T-cell (primary cell): ENCODE results near the gene KCNIP3. TPM values are rescaled to one million over a fixed set of nuclear protein-coding genes. Genes with fewer than 3 reads are reported as not detected.

ENCODE experiments used
- ATAC-seq, 4 experiments: fragments of 200-7000 bp in 3 of 4; fragments of 150-1000 bp in 1 of 4; cut with Tn5 transposase; replicated peaks in 1 of 4; 1 replicate in 3 of 4; 2 replicates in 1 of 4; pipeline ENCODE4 v1.10.0; 2021; ENCODE audit warnings: moderate library complexity in 3 of 4, mild to moderate bottlenecking in 2 of 4, moderate number of reproducible peaks in 1 of 4
- CTCF ChIA-PET, 2 donors: fragments of 300-600 bp; sonication (Branson Sonifier 250); formaldehyde crosslinking; loops; one replicate each; lab custom pipeline; 2022; ENCODE audit warnings: antibody characterized with exemption in 2 of 2; lab: Charles Lee
- POLR2A ChIA-PET, 2 donors: fragments of 300-600 bp; sonication (Branson Sonifier 250); formaldehyde crosslinking; loops; one replicate each; lab custom pipeline; 2022; ENCODE audit warnings: antibody characterized with exemption in 2 of 2; lab: Charles Lee
- DNase-seq, 35 experiments: peaks; one replicate each; pipeline versions ENCODE4 v3.0.0 to v3.0.0-alpha.2; 2013 to 2023
- H3K27ac ChIP-seq: one replicate; pipeline ENCODE4 v1.5.1; 2013; ENCODE audit warnings: low read length
- H3K27me3 ChIP-seq, 2 experiments: replicated peaks in 1 of 2; 1 replicate in 1 of 2; 2 replicates in 1 of 2; pipeline versions ENCODE4 v1.6.1 to v1.7.0; 2013; ENCODE audit warnings: low read length in 1 of 2, mixed read lengths in 1 of 2; ENCODE audit not compliant: control insufficient read depth in 2 of 2, insufficient read depth in 2 of 2; ENCODE audit errors: extremely low read depth in 1 of 2
- H3K36me3 ChIP-seq, 2 donors: 1 replicate in 1 of 2; 2 replicates in 1 of 2; pipeline versions ENCODE4 v1.6.1 to v1.7.0; 2013; ENCODE audit warnings: low read length in 1 of 2; ENCODE audit not compliant: control insufficient read depth in 2 of 2, insufficient read depth in 1 of 2; ENCODE audit errors: extremely low read depth in 1 of 2
- H3K4me1 ChIP-seq, 2 experiments: 1 replicate in 1 of 2; 2 replicates in 1 of 2; pipeline versions ENCODE4 v1.6.1 to v1.7.0; 2013; ENCODE audit warnings: low read length in 2 of 2, mixed read lengths in 1 of 2; ENCODE audit not compliant: insufficient read depth in 2 of 2, control insufficient read depth in 1 of 2; ENCODE audit errors: extremely low read depth in 1 of 2
- H3K4me3 ChIP-seq, 2 donors: 1 replicate in 1 of 2; 2 replicates in 1 of 2; pipeline versions ENCODE4 v1.5.1 to v1.7.0; 2013; ENCODE audit warnings: mild to moderate bottlenecking in 2 of 2, low read length in 1 of 2, moderate library complexity in 1 of 2; ENCODE audit not compliant: control insufficient read depth in 1 of 2; ENCODE audit errors: extremely low read depth in 1 of 2
- H3K9me3 ChIP-seq: 2 replicates; pipeline ENCODE4 v1.7.0; 2013
- H3K27ac Mint-ChIP-seq, 2 donors: one replicate each; pipeline ENCODE4 v1.8.0; 2020 to 2021; ENCODE audit warnings: mild to moderate bottlenecking in 2 of 2, mixed read lengths in 2 of 2
- H3K27me3 Mint-ChIP-seq, 2 donors: one replicate each; pipeline ENCODE4 v1.8.0; 2021 to 2022; ENCODE audit warnings: mixed read lengths in 2 of 2
- H3K36me3 Mint-ChIP-seq: one replicate; pipeline ENCODE4 v1.8.0; 2021; ENCODE audit warnings: mixed read lengths
- H3K4me1 Mint-ChIP-seq, 3 donors: one replicate each; pipeline ENCODE4 v1.8.0; 2020 to 2022; ENCODE audit warnings: mixed read lengths in 3 of 3, mild to moderate bottlenecking in 1 of 3
- H3K4me3 Mint-ChIP-seq, 3 donors: one replicate each; pipeline ENCODE4 v1.8.0; 2020 to 2022; ENCODE audit warnings: mild to moderate bottlenecking in 3 of 3, mixed read lengths in 3 of 3, moderate library complexity in 3 of 3
- H3K9me3 Mint-ChIP-seq, 3 donors: one replicate each; pipeline ENCODE4 v1.8.0; 2020 to 2022; ENCODE audit warnings: mixed read lengths in 3 of 3
- WGBS: methylation state at CpG from one replicate; pipeline ENCODE4 v1.1.5; 2013; ENCODE audit warnings: missing lambda C conversion rate; ENCODE audit not compliant: insufficient coverage; 5-methylcytosine and 5-hydroxymethylcytosine counted together
- total RNA-seq, 35 experiments: library from RNA in 6 of 35; stranded (reverse) in 6 of 35; fragments of 120-200 nt in 1 of 35; gene quantifications; one replicate each; pipeline versions ENCODE4 v1.2.1 to v1.2.4 and lab custom pipeline; 2013 to 2026

Gene KCNIP3
- total RNA-seq, 5 donors from 2014 or later (not counting 1 experiment from before 2014, with no cell fraction given), result not detected

GRCh38 chr2:95299961-95300360 is 2.8 kb downstream of the KCNIP3 start:
- Histone ChIP-seq H3K9me3 (no peaks in the 10 kb centered on the region), H3K4me1 (no peaks in the 10 kb centered on the region), H3K27ac (no peak overlapping the region), H3K4me3 (no peak overlapping the region), H3K36me3 (no peaks in the 10 kb centered on the region), H3K27me3 (peaks cover 0 to 28% of the 10 kb centered on the region in 2 experiments)
- DNase-seq, result no peak
- Mint-ChIP-seq H3K4me3 (no peak overlapping the region), H3K27me3 (peaks cover 0 to 4% of the 10 kb centered on the region in 2 donors), H3K9me3 (no peaks in the 10 kb centered on the region), H3K4me1 (peaks cover 0 to 5% (median 0%) of the 10 kb centered on the region in 3 donors), H3K27ac (no peak overlapping the region), H3K36me3 (no peaks in the 10 kb centered on the region)
- no peak for ATAC-seq
- 85% methylated on average over 8 of the region's 9 CpGs for WGBS
- ChIA-PET CTCF (no interaction called here), POLR2A (no interaction called here)

- H3K9me3 Mint-ChIP-seq, result no peaks in the 10 kb centered on the region
- H3K4me3 ChIP-seq, result no peak overlapping the region
- CTCF ChIA-PET, result no interaction called here
- WGBS, result 7% methylated on average over 7 of the region's 11 CpGs
- no peaks in the 10 kb centered on the region for H3K36me3 ChIP-seq
- H3K27me3 Mint-ChIP-seq, result peaks cover 0 to 4% of the 10 kb centered on the region in 2 donors
- ATAC-seq (no peak), DNase-seq (no peak)
- no peaks in the 10 kb centered on the region for H3K4me1 ChIP-seq
- no peak overlapping the region for H3K27ac ChIP-seq
- H3K4me3 Mint-ChIP-seq, result no peak overlapping the region
- H3K27me3 ChIP-seq, result peaks cover 0 to 28% of the 10 kb centered on the region in 2 experiments
- POLR2A ChIA-PET, result no interaction called here
- no peaks in the 10 kb centered on the region for H3K9me3 ChIP-seq
- H3K36me3 Mint-ChIP-seq, result no peaks in the 10 kb centered on the region
- no peak overlapping the region for H3K27ac Mint-ChIP-seq
- peaks cover 0 to 5% (median 0%) of the 10 kb centered on the region in 3 donors for H3K4me1 Mint-ChIP-seq
Observed at GRCh38 chr2:95300450-95300849, 3.3 kb downstream of the KCNIP3 start.

GRCh38 chr2:95301186-95301585 is 4.0 kb downstream of the KCNIP3 start:
- no peaks in the 10 kb centered on the region for H3K9me3 Mint-ChIP-seq
- H3K4me3 Mint-ChIP-seq, result no peak overlapping the region
- no peak overlapping the region for H3K27ac Mint-ChIP-seq
- H3K36me3 ChIP-seq, result no peaks in the 10 kb centered on the region
- peaks cover 0 to 5% (median 0%) of the 10 kb centered on the region in 3 donors for H3K4me1 Mint-ChIP-seq
- ChIA-PET CTCF (no interaction called here), POLR2A (no interaction called here)
- no peak for ATAC-seq
- H3K27me3 Mint-ChIP-seq, result peaks cover 0 to 4% of the 10 kb centered on the region in 2 donors
- H3K4me1 ChIP-seq, result no peaks in the 10 kb centered on the region
- 82% methylated on average over 4 of the region's 4 CpGs for WGBS
- H3K4me3 ChIP-seq, result no peak overlapping the region
- peaks cover 0 to 27% of the 10 kb centered on the region in 2 experiments for H3K27me3 ChIP-seq
- no peak overlapping the region for H3K27ac ChIP-seq
- H3K9me3 ChIP-seq, result no peaks in the 10 kb centered on the region
- no peak for DNase-seq
- no peaks in the 10 kb centered on the region for H3K36me3 Mint-ChIP-seq

- no peaks in the 10 kb centered on the region for H3K9me3 ChIP-seq
- ChIA-PET POLR2A (no interaction called here), CTCF (no interaction called here)
- H3K9me3 Mint-ChIP-seq, result no peaks in the 10 kb centered on the region
- WGBS, result 54% methylated on average over 7 of the region's 17 CpGs
- ATAC-seq (no peak), DNase-seq (no peak)
- H3K4me1 Mint-ChIP-seq, result peaks cover 0 to 1% (median 0%) of the 10 kb centered on the region in 3 donors
- H3K27ac ChIP-seq, result no peak overlapping the region
- no peak overlapping the region for H3K4me3 ChIP-seq
- H3K4me1 ChIP-seq, result no peaks in the 10 kb centered on the region
- H3K27me3 Mint-ChIP-seq, result peaks cover 0 to 4% of the 10 kb centered on the region in 2 donors
- H3K4me3 Mint-ChIP-seq, result no peak overlapping the region
- no peaks in the 10 kb centered on the region for H3K36me3 Mint-ChIP-seq
- no peak overlapping the region for H3K27ac Mint-ChIP-seq
- peaks cover 0 to 23% of the 10 kb centered on the region in 2 experiments for H3K27me3 ChIP-seq
- no peaks in the 10 kb centered on the region for H3K36me3 ChIP-seq
Observed at GRCh38 chr2:95301876-95302641, 4.9 kb downstream of the KCNIP3 start.

DNA sequence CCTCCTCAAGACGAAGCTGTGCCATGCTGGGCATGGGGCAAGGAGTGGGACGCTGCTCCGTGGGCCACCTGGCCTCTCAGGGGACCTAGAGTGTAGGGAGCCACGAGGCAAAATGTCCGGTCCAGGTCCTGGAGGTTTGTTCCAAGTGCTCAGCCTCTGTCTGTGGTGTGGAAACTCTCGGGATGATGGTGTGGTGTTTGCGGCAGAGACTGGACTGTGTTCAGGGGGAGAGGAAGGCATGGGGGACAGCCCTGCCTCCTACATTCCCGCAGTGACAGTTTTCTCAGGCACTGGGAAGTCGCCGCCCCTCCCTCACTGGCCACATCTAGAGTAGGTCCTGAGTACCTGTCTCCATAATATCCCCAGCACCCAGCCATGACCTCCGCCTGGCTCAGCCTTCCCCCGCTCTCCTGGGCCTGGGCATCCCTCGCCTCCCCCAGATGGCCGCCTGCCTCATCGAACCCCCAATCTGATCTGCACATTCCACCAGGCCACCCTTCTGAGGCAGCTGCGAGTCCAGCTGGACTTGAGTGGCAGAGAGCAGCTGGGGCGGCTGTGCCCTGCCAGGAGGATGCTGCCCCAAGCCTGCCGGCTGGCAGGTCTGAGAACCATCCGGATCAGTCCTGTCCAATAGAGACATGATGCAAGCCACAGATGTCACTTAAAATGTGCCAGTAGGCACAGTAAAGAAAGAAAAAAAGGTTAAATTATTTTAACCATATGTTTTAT is 6.2 kb downstream of the KCNIP3 start:
- H3K36me3 ChIP-seq, result no peaks in the 10 kb centered on the region
- ChIA-PET CTCF (no interaction called here), POLR2A (no interaction called here)
- Mint-ChIP-seq H3K4me3 (no peak overlapping the region), H3K9me3 (no peaks in the 10 kb centered on the region), H3K4me1 (no peaks in the 10 kb centered on the region), H3K36me3 (no peaks in the 10 kb centered on the region), H3K27me3 (peaks cover 0 to 4% of the 10 kb centered on the region in 2 donors), H3K27ac (no peak overlapping the region)
- H3K4me1 ChIP-seq, result no peaks in the 10 kb centered on the region
- peaks cover 0 to 15% of the 10 kb centered on the region in 2 experiments for H3K27me3 ChIP-seq
- 73% methylated on average over 10 of the region's 19 CpGs for WGBS
- no peak for ATAC-seq
- no peak overlapping the region for H3K4me3 ChIP-seq
- DNase-seq, result no peak
- H3K27ac ChIP-seq, result no peak overlapping the region
- H3K9me3 ChIP-seq, result no peaks in the 10 kb centered on the region

DNA sequence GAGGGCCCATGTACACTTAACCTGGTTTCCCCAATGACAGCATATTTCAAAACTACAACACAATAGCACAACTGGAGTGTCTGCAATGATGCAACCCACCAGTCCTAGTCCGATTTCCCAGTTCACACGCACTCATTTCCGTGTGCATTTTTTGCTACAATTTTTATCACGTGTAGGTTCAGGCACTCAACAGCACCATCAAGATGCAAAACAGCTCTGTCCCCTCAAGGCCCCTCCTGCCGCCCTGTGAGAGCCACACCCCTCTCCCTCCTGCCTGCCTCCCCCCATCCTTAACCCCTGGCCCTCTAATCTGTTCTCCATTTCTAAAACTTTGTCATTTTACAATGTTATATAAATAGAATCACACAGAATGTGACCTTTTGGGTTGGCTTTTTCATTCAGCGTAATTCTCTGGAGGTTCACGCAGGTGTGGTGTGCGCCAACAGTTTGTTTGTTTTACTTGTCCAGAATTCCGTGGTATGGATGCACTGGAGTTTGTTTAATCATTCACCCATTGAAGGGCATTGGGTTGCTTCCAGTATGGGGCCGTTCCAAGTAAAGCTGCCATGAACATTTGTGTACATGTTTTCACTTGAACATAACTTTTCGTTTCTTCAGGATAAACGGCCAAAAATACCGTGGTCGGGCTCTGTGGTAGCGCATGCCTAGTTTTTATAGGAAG is 8.4 kb downstream of the KCNIP3 start:
- no peak for ATAC-seq
- peaks cover 0 to 4% of the 10 kb centered on the region in 2 donors for H3K27me3 Mint-ChIP-seq
- Histone ChIP-seq H3K9me3 (no peaks in the 10 kb centered on the region), H3K4me3 (no peak overlapping the region), H3K4me1 (no peaks in the 10 kb centered on the region), H3K36me3 (no peaks in the 10 kb centered on the region), H3K27ac (no peak overlapping the region), H3K27me3 (peaks cover 0 to 6% of the 10 kb centered on the region in 2 experiments)
- H3K4me1 Mint-ChIP-seq, result no peaks in the 10 kb centered on the region
- CTCF ChIA-PET, result no interaction called here
- H3K4me3 Mint-ChIP-seq, result no peak overlapping the region
- WGBS, result 88% methylated on average over 12 of the region's 15 CpGs
- H3K36me3 Mint-ChIP-seq, result no peaks in the 10 kb centered on the region
- no peak overlapping the region for H3K27ac Mint-ChIP-seq
- no peaks in the 10 kb centered on the region for H3K9me3 Mint-ChIP-seq
- POLR2A ChIA-PET, result no interaction called here
- no peak for DNase-seq
